ENCODE results near the gene MINDY3.

- TF ChIP-seq GATA2 (IDR thresholded peaks at IDR 0.05; ENCODE audit: low read depth, low read length) (no peak), GATA3 (IDR thresholded peaks at IDR 0.05; ENCODE audit: low read depth, low read length) (no peak)
These were observed 109.3 kb downstream of the MINDY3 start for GRCh38 chr10:15751046-15751445.

All from SH-SY5Y (cell line).